K562 (cell line): ENCODE measurements around the gene OLFML2B. TPM values are rescaled to one million over a fixed set of nuclear protein-coding genes. Genes with fewer than 3 reads are reported as not detected.

Source experiments
- ATAC-seq: fragments of 200-7000 bp; cut with Tn5 transposase; 3 replicates; pipeline ENCODE4 v1.9.1; 2020; ENCODE audit warnings: moderate library complexity
- BruUV-seq: library from RNA; stranded (reverse); fragments of 400-500 nt; replicated peaks from 2 replicates; lab custom pipeline; 2021; lab: Mats Ljungman, UMichigan
- CTCF ChIA-PET: fragments of 300-600 bp; formaldehyde crosslinking; extraction: SDS; loops from one replicate; lab custom pipeline; 2021; ENCODE audit warnings: low intra/inter-chr PET ratio; lab: Yijun Ruan, JAX
- POLR2A ChIA-PET: fragments of 300-600, 350-650 bp; sonication (Branson Sonifier 250); formaldehyde crosslinking; extraction: SDS; loops from one replicate; lab custom pipeline; 2021; ENCODE audit warnings: antibody characterized with exemption, inconsistent platforms; lab: Yijun Ruan, JAX
- DNase-seq, 4 experiments: peaks; one replicate each; pipeline versions ENCODE4 v3.0.0 to v3.0.0-alpha.2; 2011 to 2018; ENCODE audit warnings: low spot score in 3 of 4, mixed read lengths in 3 of 4; ENCODE audit errors: extremely low read depth in 1 of 4
- FAIRE-seq: peaks from 2 replicates; lab custom pipeline; 2011; peaks lifted over from hg19 to GRCh38; lab: Jason Lieb, UNC
- H2AFZ ChIP-seq: 2 replicates; pipeline ENCODE4 v1.6.0; 2011; ENCODE audit warnings: low read depth, low read length, control low read depth, inconsistent platforms
- H3K27ac ChIP-seq: fragments of 200-600 bp; 3 replicates; pipeline ENCODE4 v1.8.0; 2011; ENCODE audit warnings: low read depth, mild to moderate bottlenecking, control low read depth, inconsistent platforms, low read length, moderate library complexity, mixed read lengths; ENCODE audit errors: extremely low read depth
- H3K27me3 ChIP-seq, 2 experiments: fragments of 300-600 bp in 1 of 2; 2 replicates in 1 of 2; 3 replicates in 1 of 2; pipeline versions ENCODE4 v1.6.0 to v1.8.0; 2011; ENCODE audit warnings: inconsistent platforms in 2 of 2, low read length in 2 of 2, mild to moderate bottlenecking in 1 of 2, mixed read lengths in 1 of 2, moderate library complexity in 1 of 2; ENCODE audit not compliant: control insufficient read depth in 2 of 2, insufficient read depth in 2 of 2
- H3K36me3 ChIP-seq: fragments of 300-600 bp; 3 replicates; pipeline ENCODE4 v1.8.0; 2011; ENCODE audit warnings: mild to moderate bottlenecking, low read length, inconsistent platforms; ENCODE audit not compliant: control insufficient read depth, insufficient read depth
- H3K4me1 ChIP-seq, 2 experiments: fragments of 200-600 bp in 1 of 2; replicated peaks in 1 of 2; 2 replicates in 1 of 2; 3 replicates in 1 of 2; pipeline versions ENCODE4 v1.5.1 to v1.8.0; 2011; ENCODE audit warnings: inconsistent platforms in 2 of 2, low read length in 2 of 2, mild to moderate bottlenecking in 1 of 2, mixed read lengths in 1 of 2, moderate library complexity in 1 of 2; ENCODE audit not compliant: control insufficient read depth in 2 of 2, insufficient read depth in 2 of 2
- H3K4me2 ChIP-seq: 2 replicates; pipeline ENCODE4 v1.6.1; 2011; ENCODE audit warnings: low read length, control low read depth, inconsistent platforms, mixed read lengths; ENCODE audit not compliant: insufficient read depth
- H3K4me3 ChIP-seq: fragments of 200-600 bp; sonication (generic), shearing (Covaris generic); 2 replicates; pipeline ENCODE4 v1.5.1; 2016; ENCODE audit warnings: control low read depth, inconsistent platforms
- H3K79me2 ChIP-seq: fragments of 200-600 bp; 3 replicates; pipeline ENCODE4 v1.8.0; 2011; ENCODE audit warnings: low read length, inconsistent platforms; ENCODE audit not compliant: control insufficient read depth, insufficient read depth
- H3K9ac ChIP-seq, 2 experiments: 2 replicates each; pipeline versions ENCODE4 v1.6.0 to v1.6.1; 2011; ENCODE audit warnings: low read depth in 2 of 2, low read length in 2 of 2, control low read depth in 1 of 2, inconsistent platforms in 1 of 2, mild to moderate bottlenecking in 1 of 2, mixed read lengths in 1 of 2; ENCODE audit not compliant: insufficient read depth in 1 of 2
- H3K9me1 ChIP-seq: one replicate; pipeline ENCODE4 v1.6.0; 2011; ENCODE audit warnings: inconsistent platforms, mild to moderate bottlenecking, low read length, moderate library complexity; ENCODE audit not compliant: control insufficient read depth, insufficient read depth
- H3K9me3 ChIP-seq: replicated peaks from 2 replicates; pipeline ENCODE4 v1.5.1; 2011; ENCODE audit warnings: low read depth, low read length, inconsistent platforms; ENCODE audit not compliant: control insufficient read depth, insufficient read depth
- H4K20me1 ChIP-seq: replicated peaks from 2 replicates; pipeline ENCODE4 v1.6.1; 2011; ENCODE audit warnings: low read length, inconsistent platforms, mixed read lengths; ENCODE audit not compliant: control insufficient read depth, insufficient read depth
- HIVEP1 ChIP-seq: fragments of 250-450 bp; sonication (Bioruptor Pico); IDR thresholded peaks from 2 replicates; pipeline ENCODE4 v1.4.0; 2020; ENCODE audit warnings: mild to moderate bottlenecking
- WGBS: fragments of 100-300 bp; shearing (Covaris generic); methylation state at CpG from one replicate; pipeline ENCODE4 v1.1.6; 2016; ENCODE audit warnings: low coverage, mixed read lengths; ENCODE audit not compliant: insufficient coverage; ENCODE audit errors: missing lambda C conversion rate; 5-methylcytosine and 5-hydroxymethylcytosine counted together
- in situ Hi-C: fragments of 300-500 bp; cut with MboI; formaldehyde crosslinking; loops from 4 replicates; pipeline ENCODE4 v1.15.0; 2018; ENCODE audit warnings: inconsistent platforms, mixed read lengths
- intact Hi-C: fragments of 100-400 bp; cut with micrococcal nuclease; formaldehyde crosslinking; loops from 2 replicates; pipeline ENCODE4 v1.14.2; 2022
- polyA plus RNA-seq, 8 experiments: library from polyadenylated mRNA; depleted of rRNA in 4 of 8; stranded (reverse) in 5 of 8; unstranded in 3 of 8; fragments of >200 nt; fragmentation: Nextera tagmentation in 2 of 8; fragmentation: Illumina TruSeq in 1 of 8; extraction: Ambion mirVana in 2 of 8; extraction: Trizol in 1 of 8; gene quantifications; 2 replicates each; pipeline versions ENCODE4 v1.2.1 to v1.2.3, GENCODE V29; 2011 to 2014; ENCODE audit warnings: inconsistent platforms in 1 of 8, missing spikeins in 1 of 8
- total RNA-seq, 7 experiments: library from RNA; depleted of rRNA in 6 of 7; stranded (reverse); fragments of >200 nt in 6 of 7; fragmentation: Illumina TruSeq in 2 of 7; extraction: Trizol in 2 of 7; gene quantifications; 2 replicates each; pipeline versions ENCODE4 v1.2.1 to v1.2.3, GENCODE V29; 2011 to 2021; ENCODE audit warnings: low replicate concordance in 1 of 7
- TF ChIP-seq, protein P1 (sequence below), 3 experiments: IDR thresholded peaks in 2 of 3; conservative IDR thresholded peaks in 1 of 3; 2 replicates each; pipeline ENCODE4 v1.5.1; 2011 to 2012; ENCODE audit warnings: low read length in 3 of 3, mild to moderate bottlenecking in 3 of 3, control low read depth in 2 of 3, improper control_type of control experiment in 1 of 3, inconsistent platforms in 1 of 3, low read depth in 1 of 3, mixed read lengths in 1 of 3, moderate library complexity in 1 of 3; ENCODE audit not compliant: insufficient read depth in 2 of 3

Gene OLFML2B
- total and polyA plus RNA-seq, 9 of the 15 experiments (the other 6 are each of a cell fraction or from before 2014, with no cell fraction given) = not detected

DNA sequence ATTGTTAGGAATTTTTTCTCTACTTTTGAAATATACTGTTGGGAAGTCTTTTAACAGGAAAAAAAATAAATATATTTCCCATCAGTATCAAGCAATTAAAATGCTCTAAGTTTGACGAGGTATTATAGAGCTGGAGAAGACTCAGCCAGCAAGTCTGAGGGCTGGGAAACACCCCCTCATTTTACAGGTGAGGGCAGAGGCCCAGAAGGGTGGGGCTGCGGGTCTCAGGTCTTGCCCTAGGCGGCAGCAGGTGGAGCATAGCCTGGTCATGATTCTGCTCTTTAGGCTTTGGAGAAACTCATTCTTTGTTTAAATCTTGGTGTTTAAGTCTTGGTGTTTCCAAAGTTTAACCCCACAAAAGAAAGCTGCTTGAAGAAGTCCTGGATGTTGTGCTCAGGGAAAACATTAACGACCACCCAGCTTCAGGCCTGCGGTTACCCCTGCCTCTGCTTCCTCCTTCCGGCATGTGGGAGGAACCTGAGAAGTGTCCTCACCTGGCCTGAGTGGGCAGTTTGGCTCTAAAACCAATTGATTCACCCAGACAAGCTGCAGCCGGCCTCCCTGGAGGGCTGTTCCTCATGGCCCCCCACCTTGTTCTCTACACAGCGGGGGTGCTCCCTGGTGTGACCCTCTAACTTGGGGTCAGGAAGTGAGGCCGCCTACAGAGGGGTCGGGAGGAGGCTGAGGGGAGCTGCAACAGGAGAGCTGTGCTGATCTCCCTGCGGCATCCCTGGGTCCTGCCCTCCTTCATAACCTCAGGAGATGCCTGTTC lies 41.7 kb downstream of the OLFML2B start:
- BruUV-seq = no TSS peak
- Histone ChIP-seq H3K4me1 (peaks cover 0 to 13% of the 10 kb centered on the region in 2 experiments; a peak in 2 of 5 replicates), H3K4me2 (no peak overlapping the region), H3K79me2 (no peaks in the 10 kb centered on the region), H3K27ac (no peak overlapping the region), H4K20me1 (no peaks in the 10 kb centered on the region), H3K9ac (no peak overlapping the region; a peak in 1 of 4 replicates), H3K4me3 (no peak overlapping the region), H3K36me3 (no peaks in the 10 kb centered on the region), H3K27me3 (peaks cover 13 to 79% of the 10 kb centered on the region in 2 experiments), H2AFZ (no peak overlapping the region), H3K9me3 (no peaks in the 10 kb centered on the region), H3K9me1 (no peaks in the 10 kb centered on the region)
- TF ChIP-seq, protein P1, sequence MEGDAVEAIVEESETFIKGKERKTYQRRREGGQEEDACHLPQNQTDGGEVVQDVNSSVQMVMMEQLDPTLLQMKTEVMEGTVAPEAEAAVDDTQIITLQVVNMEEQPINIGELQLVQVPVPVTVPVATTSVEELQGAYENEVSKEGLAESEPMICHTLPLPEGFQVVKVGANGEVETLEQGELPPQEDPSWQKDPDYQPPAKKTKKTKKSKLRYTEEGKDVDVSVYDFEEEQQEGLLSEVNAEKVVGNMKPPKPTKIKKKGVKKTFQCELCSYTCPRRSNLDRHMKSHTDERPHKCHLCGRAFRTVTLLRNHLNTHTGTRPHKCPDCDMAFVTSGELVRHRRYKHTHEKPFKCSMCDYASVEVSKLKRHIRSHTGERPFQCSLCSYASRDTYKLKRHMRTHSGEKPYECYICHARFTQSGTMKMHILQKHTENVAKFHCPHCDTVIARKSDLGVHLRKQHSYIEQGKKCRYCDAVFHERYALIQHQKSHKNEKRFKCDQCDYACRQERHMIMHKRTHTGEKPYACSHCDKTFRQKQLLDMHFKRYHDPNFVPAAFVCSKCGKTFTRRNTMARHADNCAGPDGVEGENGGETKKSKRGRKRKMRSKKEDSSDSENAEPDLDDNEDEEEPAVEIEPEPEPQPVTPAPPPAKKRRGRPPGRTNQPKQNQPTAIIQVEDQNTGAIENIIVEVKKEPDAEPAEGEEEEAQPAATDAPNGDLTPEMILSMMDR (IDR thresholded peaks at IDR 0.05 in 2 of 3, conservative IDR thresholded peaks at IDR 0.05 in 1 of 3; ENCODE audit: insufficient read depth in 2 of 3, low read depth in 1 of 3, low read length in 3 of 3) = 0 out of 6 replicates have a peak, but pooled peaks of 1 of the 3 experiments have one; percentile 10
- no peak for TF ChIP-seq HIVEP1 (CRISPR knock-in tag)
- in situ Hi-C loops (no loop called here), intact Hi-C loops (no loop called here)
- WGBS = 12% methylated on average over 11 of the region's 11 CpGs
- POLR2A ChIA-PET = interaction anchor here (1.1 to 1.6 kb wide), 2 partner anchors 9 to 18 kb away, joined by 4 read pairs; no protein-coding TSS in a partner anchor
- ATAC-seq (peak; percentile 31; the same call in 1 of the 3 replicates), FAIRE-seq (no peak), DNase-seq (no peak)
- CTCF ChIA-PET = no interaction called here
